B cell (primary cell): ENCODE measurements around the gene NPRL2. TPM values are rescaled to one million over a fixed set of nuclear protein-coding genes. Genes with fewer than 3 reads are reported as not detected.
A peak's percentile ranks its signal among the peaks of the same experiment; 100 is the strongest.

Experiments
- ATAC-seq: fragments of 200-7000 bp; cut with Tn5 transposase; one replicate; pipeline ENCODE4 v1.10.0; 2021; ENCODE audit warnings: low read depth, mild to moderate bottlenecking, moderate number of reproducible peaks, moderate library complexity
- CTCF ChIA-PET: fragments of 350-600 bp; sonication (Branson Sonifier 250); formaldehyde crosslinking; loops from one replicate; lab custom pipeline; 2021; ENCODE audit warnings: antibody characterized with exemption, inconsistent platforms; lab: Charles Lee
- POLR2A ChIA-PET: fragments of 350-600 bp; sonication (Branson Sonifier 250); formaldehyde crosslinking; loops from one replicate; lab custom pipeline; 2021; ENCODE audit warnings: antibody characterized with exemption; lab: Charles Lee
- DNase-seq: peaks from one replicate; pipeline ENCODE4 v3.0.0; 2013
- H2AFZ ChIP-seq: 2 replicates; pipeline ENCODE4 v1.6.1; 2012; ENCODE audit warnings: mild to moderate bottlenecking, low read depth, low read length; ENCODE audit not compliant: insufficient read depth, poor library complexity, severe bottlenecking
- H3K27ac ChIP-seq, 2 donors: 1 replicate in 1 of 2; 2 replicates in 1 of 2; pipeline ENCODE4 v1.5.1; 2012 to 2013; ENCODE audit warnings: low read length in 2 of 2, mild to moderate bottlenecking in 2 of 2, moderate library complexity in 1 of 2
- H3K27me3 ChIP-seq, 4 experiments: fragments of 200-600 bp in 1 of 4; sonication (generic) in 1 of 4; replicated peaks in 1 of 4; 1 replicate in 2 of 4; 2 replicates in 2 of 4; pipeline versions ENCODE4 v1.6.1 to v1.7.0; 2013 to 2016; ENCODE audit warnings: low read length in 3 of 4, mild to moderate bottlenecking in 2 of 4, mixed read lengths in 1 of 4, moderate library complexity in 1 of 4; ENCODE audit not compliant: insufficient read depth in 4 of 4, control insufficient read depth in 3 of 4; ENCODE audit errors: control extremely low read depth in 1 of 4
- H3K36me3 ChIP-seq, 2 experiments: replicated peaks in 1 of 2; 1 replicate in 1 of 2; 2 replicates in 1 of 2; pipeline versions ENCODE4 v1.6.1 to v1.7.1; 2013; ENCODE audit warnings: low read length in 1 of 2; ENCODE audit not compliant: insufficient read depth in 2 of 2, control insufficient read depth in 1 of 2; ENCODE audit errors: control extremely low read depth in 1 of 2, extremely low read depth in 1 of 2
- H3K4me1 ChIP-seq, 2 donors: fragments of 200-600 bp in 1 of 2; sonication (generic) in 1 of 2; 1 replicate in 1 of 2; 2 replicates in 1 of 2; pipeline versions ENCODE4 v1.5.1 to v1.6.1; 2013 to 2017; ENCODE audit warnings: low read length in 2 of 2; ENCODE audit not compliant: control insufficient read depth in 2 of 2, insufficient read depth in 2 of 2
- H3K4me2 ChIP-seq: replicated peaks from 2 replicates; pipeline ENCODE3; 2012; ENCODE audit warnings: mild to moderate bottlenecking, low read depth, low read length; ENCODE audit not compliant: poor library complexity, severe bottlenecking
- H3K4me3 ChIP-seq, 5 experiments: fragments of 200-600 bp in 1 of 5; sonication (generic) in 1 of 5; 1 replicate in 3 of 5; 2 replicates in 2 of 5; pipeline versions ENCODE4 v1.5.1 to v1.7.0; 2011 to 2016; ENCODE audit warnings: low read length in 4 of 5, mild to moderate bottlenecking in 4 of 5, low read depth in 2 of 5, control low read depth in 1 of 5, moderate library complexity in 1 of 5; ENCODE audit not compliant: insufficient read depth in 1 of 5; ENCODE audit errors: control extremely low read depth in 1 of 5, extremely low read depth in 1 of 5
- H3K79me2 ChIP-seq: fragments of 200-600 bp; sonication (generic); one replicate; pipeline ENCODE4 v1.6.0; 2016; ENCODE audit warnings: low read length; ENCODE audit not compliant: control insufficient read depth, insufficient read depth
- H3K9ac ChIP-seq: fragments of 200-600 bp; sonication (generic); 2 replicates; pipeline ENCODE4 v1.6.1; 2017; ENCODE audit warnings: mild to moderate bottlenecking, low read length, moderate library complexity
- H3K9me3 ChIP-seq, 3 donors: one replicate each; pipeline versions ENCODE4 v1.6.1 to v1.7.1; 2013; ENCODE audit warnings: low read length in 2 of 3; ENCODE audit not compliant: control insufficient read depth in 2 of 3, insufficient read depth in 1 of 3; ENCODE audit errors: control extremely low read depth in 1 of 3
- H4K20me1 ChIP-seq: 2 replicates; pipeline ENCODE4 v1.6.0; 2012; ENCODE audit warnings: mild to moderate bottlenecking, low read length; ENCODE audit not compliant: insufficient read depth, control insufficient read depth, poor library complexity, severe bottlenecking
- H3K27ac Mint-ChIP-seq: one replicate; pipeline ENCODE4 v1.8.0; 2021; ENCODE audit warnings: mixed read lengths
- H3K27me3 Mint-ChIP-seq: one replicate; pipeline ENCODE4 v1.8.0; 2021; ENCODE audit warnings: mixed read lengths
- H3K4me1 Mint-ChIP-seq: one replicate; pipeline ENCODE4 v1.8.0; 2021; ENCODE audit warnings: mixed read lengths
- H3K4me3 Mint-ChIP-seq: one replicate; pipeline ENCODE4 v1.8.0; 2021; ENCODE audit warnings: mixed read lengths
- H3K9me3 Mint-ChIP-seq: one replicate; pipeline ENCODE4 v1.8.0; 2022; ENCODE audit warnings: mixed read lengths; ENCODE audit not compliant: insufficient read depth
- EZH2 ChIP-seq: IDR thresholded peaks from 2 replicates; pipeline ENCODE4 v1.6.1; 2012; ENCODE audit warnings: borderline replicate concordance, low read depth, mild to moderate bottlenecking, moderate library complexity, low read length; ENCODE audit not compliant: insufficient read depth, poor library complexity, severe bottlenecking
- WGBS: methylation state at CpG from one replicate; pipeline ENCODE4 v1.1.5; 2013; ENCODE audit warnings: missing lambda C conversion rate; ENCODE audit not compliant: insufficient coverage; 5-methylcytosine and 5-hydroxymethylcytosine counted together
- intact Hi-C: fragments of 100-400 bp; cut with micrococcal nuclease; formaldehyde crosslinking; loops from one replicate; pipeline ENCODE4 v1.10.0; 2022
- polyA plus RNA-seq: library from polyadenylated mRNA; depleted of rRNA; stranded (reverse); fragments of >200 nt; gene quantifications from 2 replicates; pipeline ENCODE4 v1.2.3, GENCODE V29; 2012
- total RNA-seq, 2 donors: library from RNA; stranded (reverse); fragments of 120-200 nt in 1 of 2; gene quantifications; 1 replicate in 1 of 2; 2 replicates in 1 of 2; pipeline versions ENCODE4 v1.2.3 to v1.2.4, GENCODE V29; 2013 to 2022
- TF ChIP-seq, protein P1 (sequence below): fragments of 200-600 bp; IDR thresholded peaks from one replicate; pipeline ENCODE4 v1.8.0; 2022; ENCODE audit warnings: antibody characterized with exemption, mild to moderate bottlenecking

NPRL2 gene
- total and polyA plus RNA-seq, 2 donors (not counting 1 experiment from before 2014, with no cell fraction given) = 31.3 to 64.6 TPM

DNA sequence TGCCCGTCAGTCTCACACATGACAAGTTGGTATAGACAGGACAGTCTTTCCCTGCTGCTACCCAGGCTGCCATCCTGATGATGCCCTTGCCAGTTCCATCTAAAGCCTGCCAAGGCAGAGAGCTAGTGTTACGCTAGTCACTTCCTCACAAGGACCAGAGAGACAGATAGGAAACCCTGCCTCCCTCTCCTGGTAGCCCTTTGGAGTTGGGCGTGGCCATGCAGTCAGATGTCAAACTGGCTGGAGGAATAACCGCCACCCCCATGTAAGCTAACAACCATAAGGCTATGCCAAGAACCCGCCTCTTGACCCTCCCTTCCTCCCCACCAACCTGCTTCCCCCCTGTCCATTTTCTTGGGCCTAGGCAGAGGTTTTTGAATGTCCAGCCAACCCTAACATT is 6.0 kb upstream of the NPRL2 start:
- DNase-seq (no peak), ATAC-seq (no peak)
- intact Hi-C loops = no loop called here
- H3K79me2 ChIP-seq = peaks cover 61% of the 10 kb centered on the region
- TF ChIP-seq, protein P1, sequence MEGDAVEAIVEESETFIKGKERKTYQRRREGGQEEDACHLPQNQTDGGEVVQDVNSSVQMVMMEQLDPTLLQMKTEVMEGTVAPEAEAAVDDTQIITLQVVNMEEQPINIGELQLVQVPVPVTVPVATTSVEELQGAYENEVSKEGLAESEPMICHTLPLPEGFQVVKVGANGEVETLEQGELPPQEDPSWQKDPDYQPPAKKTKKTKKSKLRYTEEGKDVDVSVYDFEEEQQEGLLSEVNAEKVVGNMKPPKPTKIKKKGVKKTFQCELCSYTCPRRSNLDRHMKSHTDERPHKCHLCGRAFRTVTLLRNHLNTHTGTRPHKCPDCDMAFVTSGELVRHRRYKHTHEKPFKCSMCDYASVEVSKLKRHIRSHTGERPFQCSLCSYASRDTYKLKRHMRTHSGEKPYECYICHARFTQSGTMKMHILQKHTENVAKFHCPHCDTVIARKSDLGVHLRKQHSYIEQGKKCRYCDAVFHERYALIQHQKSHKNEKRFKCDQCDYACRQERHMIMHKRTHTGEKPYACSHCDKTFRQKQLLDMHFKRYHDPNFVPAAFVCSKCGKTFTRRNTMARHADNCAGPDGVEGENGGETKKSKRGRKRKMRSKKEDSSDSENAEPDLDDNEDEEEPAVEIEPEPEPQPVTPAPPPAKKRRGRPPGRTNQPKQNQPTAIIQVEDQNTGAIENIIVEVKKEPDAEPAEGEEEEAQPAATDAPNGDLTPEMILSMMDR = no peak
- TF ChIP-seq EZH2 = no peak
- H3K4me1 ChIP-seq = peaks cover 30 to 41% of the 10 kb centered on the region in 2 donors
- no peak overlapping the region for H3K4me3 ChIP-seq
- peak overlapping the region; percentile 99 for H3K4me3 Mint-ChIP-seq
- peaks cover 70% of the 10 kb centered on the region for H4K20me1 ChIP-seq
- H3K9ac ChIP-seq = no peak overlapping the region
- H3K9me3 Mint-ChIP-seq = no peaks in the 10 kb centered on the region
- peak overlapping the region; percentile 94 for H3K4me2 ChIP-seq
- no peak overlapping the region for H3K27ac Mint-ChIP-seq
- peaks cover 5 to 47% of the 10 kb centered on the region in 2 experiments for H3K36me3 ChIP-seq
- H3K9me3 ChIP-seq = no peaks in the 10 kb centered on the region
- ChIA-PET CTCF (interaction anchor here (5.2 kb wide), 1 partner anchor 9 kb away, joined by 27 read pairs; no protein-coding TSS in a partner anchor), POLR2A (interaction anchor here (1.2 kb wide), 1 partner anchor 9 kb away, joined by 3 read pairs; no protein-coding TSS in a partner anchor)
- no peak overlapping the region for H2AFZ ChIP-seq
- no peaks in the 10 kb centered on the region for H3K27me3 Mint-ChIP-seq
- no peaks in the 10 kb centered on the region for H3K27me3 ChIP-seq
- H3K27ac ChIP-seq = peak overlapping the region in 1 of 2 donors; percentile 2
- peaks cover 54% of the 10 kb centered on the region for H3K4me1 Mint-ChIP-seq
- WGBS = 94% methylated on average over 5 of the region's 5 CpGs

DNA sequence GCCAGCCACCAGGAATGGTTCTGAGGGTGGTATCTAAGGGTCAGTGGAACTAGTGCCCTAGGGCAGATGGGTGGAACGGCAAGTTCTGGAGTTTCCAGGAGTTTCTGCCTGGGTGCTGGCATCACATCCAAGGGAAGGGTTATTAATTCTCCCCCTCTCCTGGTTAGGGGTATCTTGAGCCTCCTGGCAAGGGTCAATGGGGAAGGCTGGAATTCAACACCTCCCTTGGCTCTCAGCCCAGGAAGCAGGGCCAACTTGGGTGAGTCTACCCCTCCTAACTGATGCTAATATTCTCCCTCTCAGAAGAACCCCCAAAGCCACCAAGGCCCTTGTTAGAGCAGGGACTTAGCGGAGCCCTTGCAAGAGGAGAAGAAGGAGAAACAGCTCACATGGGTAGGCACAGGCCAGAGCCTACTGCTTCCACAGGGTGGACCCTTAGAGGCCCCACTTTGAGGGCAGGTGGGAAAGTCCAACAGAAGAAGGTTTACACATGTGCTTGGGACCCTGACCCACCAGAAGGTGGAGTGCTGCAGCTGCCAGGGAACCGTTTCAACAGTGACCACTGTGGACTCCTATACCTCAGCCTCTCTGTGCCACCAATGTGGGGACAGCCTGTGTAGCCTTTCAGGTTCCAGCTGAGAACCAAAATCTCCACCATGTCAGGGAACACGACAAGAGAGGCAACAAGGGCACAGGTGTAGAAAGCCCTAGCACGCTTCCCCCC is 5.4 kb upstream of the NPRL2 start:
- Histone ChIP-seq H3K4me2 (peak overlapping the region; percentile 94), H3K9me3 (no peaks in the 10 kb centered on the region), H3K79me2 (peaks cover 67% of the 10 kb centered on the region), H4K20me1 (peaks cover 76% of the 10 kb centered on the region), H3K27me3 (no peaks in the 10 kb centered on the region), H3K9ac (no peak overlapping the region), H3K27ac (no peak overlapping the region), H3K4me1 (peaks cover 36 to 46% of the 10 kb centered on the region in 2 donors), H3K4me3 (no peak overlapping the region), H3K36me3 (peaks cover 5 to 47% of the 10 kb centered on the region in 2 experiments), H2AFZ (no peak overlapping the region)
- peak overlapping the region; percentile 13 for H3K4me3 Mint-ChIP-seq
- 89% methylated on average over 4 of the region's 5 CpGs for WGBS
- ATAC-seq (no peak), DNase-seq (no peak)
- CTCF ChIA-PET = interaction anchor here (1.0 to 5.2 kb wide), 2 partner anchors 8 to 18 kb away, joined by 3 to 27 read pairs; no protein-coding TSS in a partner anchor
- H3K4me1 Mint-ChIP-seq = peaks cover 60% of the 10 kb centered on the region
- intact Hi-C loops = no loop called here
- H3K27me3 Mint-ChIP-seq = no peaks in the 10 kb centered on the region
- no peak overlapping the region for H3K27ac Mint-ChIP-seq
- POLR2A ChIA-PET = no interaction called here
- H3K9me3 Mint-ChIP-seq = no peaks in the 10 kb centered on the region
- TF ChIP-seq EZH2 = no peak
- TF ChIP-seq, protein P1 = no peak
